SK-N-MC (cell line): Measurements from ENCODE around the gene UBE2J1.
"Not testable (repeated sequence)": the region's sequence is repeated elsewhere in the genome, so short reads cannot be mapped to it uniquely, and the experiment has no call there.

Experiments used
- DNase-seq: peaks from one replicate; pipeline ENCODE4 v3.0.0-alpha.2; 2011; ENCODE audit warnings: low read depth, low spot score
- H3K27ac ChIP-seq: fragments of 200-600 bp; sonication (generic); 2 replicates; pipeline ENCODE4 v1.5.1; 2016; ENCODE audit warnings: mixed run types
- H3K36me3 ChIP-seq: fragments of 200-600 bp; sonication (generic); 2 replicates; pipeline ENCODE4 v1.6.1; 2017; ENCODE audit warnings: antibody characterized with exemption, low read length, mixed read lengths; ENCODE audit not compliant: insufficient read depth
- H3K4me3 ChIP-seq: fragments of 200-600 bp; sonication (generic); 2 replicates; pipeline ENCODE4 v1.5.1; 2016
- H3K9ac ChIP-seq: fragments of 200-600 bp; sonication (generic); 2 replicates; pipeline ENCODE4 v1.8.0; 2017; ENCODE audit warnings: mixed run types, mixed read lengths; ENCODE audit not compliant: insufficient read length
- H3K9me3 ChIP-seq: fragments of 200-600 bp; sonication (generic); 2 replicates; pipeline ENCODE4 v1.6.1; 2017; ENCODE audit warnings: low read depth, mild to moderate bottlenecking, antibody characterized with exemption, low read length, moderate library complexity, mixed read lengths
- EZH2 ChIP-seq: fragments of 200-600 bp; sonication (generic); IDR thresholded peaks from one replicate; pipeline ENCODE4 v1.6.1; 2017; ENCODE audit warnings: antibody characterized with exemption
- FOXP2 ChIP-seq: optimal IDR thresholded peaks from 2 replicates; pipeline ENCODE3; 2011; ENCODE audit warnings: mild to moderate bottlenecking, moderate library complexity; ENCODE audit not compliant: insufficient read depth; ENCODE audit errors: extremely low read length, control extremely low read depth
- POLR2AphosphoS5 ChIP-seq: IDR thresholded peaks from 2 replicates; pipeline ENCODE4 v1.6.1; 2012; ENCODE audit warnings: mild to moderate bottlenecking, low read depth, low read length, borderline replicate concordance

Gene UBE2J1

GRCh38 chr6:89297695-89298351, 54.7 kb downstream of the UBE2J1 start:
- no peak for TF ChIP-seq FOXP2
- TF ChIP-seq EZH2, result no peak
- H3K9ac ChIP-seq, result no peak overlapping the region
- H3K36me3 ChIP-seq, result no peaks in the 10 kb centered on the region
- H3K9me3 ChIP-seq, result no peaks in the 10 kb centered on the region
- H3K27ac ChIP-seq, result no peak overlapping the region
- no peak overlapping the region for H3K4me3 ChIP-seq
- DNase-seq, result no peak

DNA sequence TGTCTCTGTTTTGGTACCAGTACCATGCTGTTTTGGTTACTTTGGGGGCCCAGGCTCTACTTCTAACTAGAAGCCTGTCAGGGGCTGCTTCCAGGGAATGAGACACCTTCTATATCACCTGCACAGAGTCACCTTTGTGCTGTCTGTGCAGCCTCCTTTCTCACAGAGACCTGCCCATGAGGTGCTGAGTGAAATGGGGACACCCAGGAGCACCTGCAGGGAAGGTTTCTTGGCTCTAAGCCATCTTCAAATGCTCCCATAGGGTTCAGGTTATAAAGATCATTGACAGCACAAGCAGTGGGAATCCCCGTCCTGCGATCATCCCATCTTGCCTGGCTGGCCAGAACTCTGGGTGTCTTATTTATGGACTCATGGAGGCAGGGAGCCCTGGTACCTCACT, 56.5 kb downstream of the UBE2J1 start:
- no peak overlapping the region for H3K9ac ChIP-seq
- no peak overlapping the region for H3K27ac ChIP-seq
- no peak for DNase-seq
- no peak overlapping the region for H3K4me3 ChIP-seq
- no peaks in the 10 kb centered on the region for H3K9me3 ChIP-seq
- TF ChIP-seq POLR2AphosphoS5 (no peak), FOXP2 (no peak), EZH2 (no peak)
- no peaks in the 10 kb centered on the region for H3K36me3 ChIP-seq

DNA sequence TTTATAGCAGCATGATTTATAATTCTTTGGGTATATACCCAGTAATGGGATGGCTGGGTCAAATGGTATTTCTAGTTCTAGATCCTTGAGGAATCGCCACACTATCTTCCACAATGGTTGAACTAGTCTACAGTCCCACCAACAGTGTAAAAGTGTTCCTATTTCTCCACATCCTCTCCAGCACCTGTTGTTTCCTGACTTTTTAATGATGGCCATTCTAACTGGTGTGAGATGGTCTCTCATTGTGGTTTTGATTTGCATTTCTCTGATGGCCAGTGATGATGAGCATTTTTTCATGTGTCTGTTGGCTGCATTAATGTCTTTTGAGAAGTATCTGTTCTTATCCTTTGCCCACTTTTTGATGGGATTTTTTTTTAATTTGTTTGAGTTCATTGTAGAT, 57.4 kb downstream of the UBE2J1 start:
- H3K27ac ChIP-seq, DNase-seq, H3K9me3 ChIP-seq, H3K36me3 ChIP-seq, H3K4me3 ChIP-seq, H3K9ac ChIP-seq: not testable (repeated sequence)

GRCh38 chr6:89291256-89291819, 61.2 kb downstream of the UBE2J1 start:
- Histone ChIP-seq H3K9me3 (no peaks in the 10 kb centered on the region), H3K4me3 (no peak overlapping the region), H3K9ac (no peak overlapping the region), H3K27ac (no peak overlapping the region), H3K36me3 (no peaks in the 10 kb centered on the region)
- TF ChIP-seq FOXP2, result no peak
- no peak for TF ChIP-seq POLR2AphosphoS5
- no peak for DNase-seq

DNA sequence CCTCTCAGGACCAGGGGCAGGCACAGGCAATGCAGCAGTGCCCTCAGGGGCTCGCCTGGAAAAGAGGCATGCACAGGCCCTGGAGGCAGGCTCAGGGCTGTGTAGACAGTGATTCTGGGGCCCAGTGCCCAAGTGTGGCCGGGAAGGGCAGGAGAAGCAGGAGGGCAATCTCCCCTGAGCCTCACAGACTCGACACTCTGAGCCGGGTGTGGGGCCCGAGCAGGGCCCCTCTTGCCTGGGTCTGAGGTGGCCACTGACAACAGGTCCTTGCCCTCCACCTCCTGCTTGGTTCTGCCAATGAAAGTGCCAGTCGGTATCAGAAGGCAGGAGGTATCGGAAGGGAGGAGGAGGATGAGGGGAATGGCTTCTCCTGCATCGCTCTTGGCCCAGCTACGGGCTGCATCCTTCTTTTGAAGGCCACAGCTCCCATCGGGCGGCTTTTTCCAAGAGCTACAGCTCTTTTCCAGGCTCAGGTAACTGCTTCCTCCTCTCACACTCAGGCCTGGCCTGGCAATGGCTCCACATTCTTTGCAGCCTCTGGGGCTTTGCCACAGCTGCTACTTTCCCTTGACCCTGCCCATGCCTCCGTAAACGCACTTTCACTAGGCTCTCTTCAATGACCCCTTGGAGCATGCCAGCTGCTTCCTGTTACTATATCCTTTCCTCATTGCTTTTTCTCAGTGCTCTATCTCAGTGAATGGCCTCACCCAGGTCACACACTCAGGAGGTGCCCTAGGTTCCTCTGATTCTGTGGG, 61.9 kb downstream of the UBE2J1 start:
- no peaks in the 10 kb centered on the region for H3K36me3 ChIP-seq
- no peak overlapping the region for H3K27ac ChIP-seq
- H3K9ac ChIP-seq, result no peak overlapping the region
- no peaks in the 10 kb centered on the region for H3K9me3 ChIP-seq
- no peak overlapping the region for H3K4me3 ChIP-seq
- no peak for TF ChIP-seq POLR2AphosphoS5
- TF ChIP-seq EZH2, result no peak
- TF ChIP-seq FOXP2, result no peak
- no peak for DNase-seq

- Histone ChIP-seq H3K9ac (no peak overlapping the region), H3K4me3 (no peak overlapping the region), H3K27ac (no peak overlapping the region), H3K36me3 (no peaks in the 10 kb centered on the region), H3K9me3 (no peaks in the 10 kb centered on the region)
- TF ChIP-seq FOXP2 (no peak), EZH2 (no peak), POLR2AphosphoS5 (no peak)
- DNase-seq, result no peak
Measured at GRCh38 chr6:89289710-89290109, 62.8 kb downstream of the UBE2J1 start.

GRCh38 chr6:89287351-89288028, 65.0 kb downstream of the UBE2J1 start:
- TF ChIP-seq POLR2AphosphoS5, result no peak
- TF ChIP-seq FOXP2, result no peak
- no peak for TF ChIP-seq EZH2
- H3K36me3 ChIP-seq, result no peaks in the 10 kb centered on the region
- DNase-seq, result no peak
- H3K27ac ChIP-seq, result no peak overlapping the region
- H3K4me3 ChIP-seq, result no peak overlapping the region
- no peak overlapping the region for H3K9ac ChIP-seq
- no peaks in the 10 kb centered on the region for H3K9me3 ChIP-seq

DNA sequence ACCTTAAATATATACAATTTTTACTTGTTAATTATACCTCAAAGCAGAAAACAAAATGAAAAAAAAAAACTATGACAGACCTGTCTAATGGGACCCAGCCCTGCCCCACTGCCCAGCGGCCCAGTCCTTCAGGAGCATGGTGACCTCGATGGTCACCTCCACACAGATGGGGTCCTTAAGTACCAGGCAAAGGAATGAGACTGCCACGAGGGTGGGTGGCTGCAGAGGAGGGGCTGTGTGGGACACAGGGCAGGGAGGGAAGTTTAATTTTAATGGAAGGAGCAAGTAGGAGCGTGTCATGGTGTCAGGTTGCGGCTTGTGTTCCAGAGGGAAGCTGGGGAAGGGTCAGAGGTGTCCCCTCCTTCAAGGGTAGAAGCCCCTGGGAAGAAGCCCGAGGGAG, 66.0 kb downstream of the UBE2J1 start:
- H3K4me3 ChIP-seq, result no peak overlapping the region
- no peak for DNase-seq
- H3K9me3 ChIP-seq, result no peaks in the 10 kb centered on the region
- no peaks in the 10 kb centered on the region for H3K36me3 ChIP-seq
- H3K9ac ChIP-seq, result no peak overlapping the region
- TF ChIP-seq FOXP2 (no peak), EZH2 (no peak), POLR2AphosphoS5 (no peak)
- H3K27ac ChIP-seq, result no peak overlapping the region
